ENCODE results near the gene ADAM23. TPM values are rescaled to one million over a fixed set of nuclear protein-coding genes. Genes with fewer than 3 reads are reported as not detected.

ADAM23 gene
- polyA plus RNA-seq, 2 of the 4 experiments (the other 2 are of a cell fraction): 6.1 to 7.8 TPM

DNA sequence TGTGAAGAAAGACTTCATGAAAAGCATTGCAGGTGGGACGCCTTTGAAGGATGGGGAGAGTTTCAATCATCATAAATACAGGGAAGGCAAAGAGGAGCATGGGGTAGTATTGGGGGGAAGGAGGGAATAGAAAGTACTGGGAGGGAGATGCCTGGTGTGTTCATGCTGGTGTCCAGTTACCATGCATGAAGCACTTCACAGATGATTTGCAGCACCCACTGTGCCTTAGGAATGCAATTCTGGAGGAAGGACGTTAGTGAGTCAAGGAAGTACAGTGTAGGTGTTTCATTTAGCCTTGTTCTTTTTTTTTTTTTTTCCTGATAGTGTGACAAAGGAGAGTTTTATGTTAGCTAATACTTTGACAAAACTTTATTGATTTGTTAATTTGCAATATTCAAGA lies 36.8 kb downstream of the ADAM23 start:
- 36% methylated on average over 2 of the region's 2 CpGs for WGBS (ENCODE audit: missing lambda C conversion rate)
- CTCF ChIA-PET: interaction anchor here (0.6 to 1.5 kb wide), 3 partner anchors 22 to 512 kb away, joined by 3 to 4 read pairs (median 3); no protein-coding TSS in a partner anchor

DNA sequence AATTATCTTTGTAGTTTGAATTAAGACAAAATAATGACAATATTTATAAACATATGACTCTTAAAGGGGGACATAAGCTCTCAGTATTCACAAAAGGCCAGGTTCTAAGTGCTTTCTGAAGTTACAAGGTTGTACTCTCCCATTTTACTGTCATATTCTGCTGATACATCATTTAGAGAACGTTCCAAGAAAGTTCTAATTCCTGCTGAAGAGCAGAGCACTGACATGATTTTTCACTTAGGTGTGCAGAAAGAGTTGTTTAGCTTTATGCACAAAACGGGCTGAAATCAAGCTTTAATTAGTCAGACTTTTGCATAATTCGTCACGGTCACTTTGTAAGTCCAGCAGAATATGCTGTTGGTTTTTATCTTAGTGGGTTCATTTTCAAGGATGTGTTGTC lies 37.3 kb downstream of the ADAM23 start:
- CTCF ChIA-PET: interaction anchor here (0.6 to 1.5 kb wide), 4 partner anchors 20 to 513 kb away, joined by 3 to 4 read pairs (median 3); no protein-coding TSS in a partner anchor
- FAIRE-seq (no peak), ATAC-seq (no peak), DNase-seq (ENCODE audit: low read depth in 1 of 2, low spot score in 1 of 2) (no peak)
- TF ChIP-seq BHLHE40 (IDR thresholded peaks at IDR 0.05; ENCODE audit: low read depth, low read length) (no peak), MAFK (IDR thresholded peaks at IDR 0.05; ENCODE audit: partially characterized antibody) (peak; percentile 69)
- Histone ChIP-seq H3K27ac (no peak overlapping the region), H3K4me3 (no peak overlapping the region), H3K9me3 (no peaks in the 10 kb centered on the region), H3K4me1 (peaks cover 6% of the 10 kb centered on the region; the same call in 2 of the 3 replicates), H3K4me2 (no peak overlapping the region)
- POLR2A ChIA-PET: interaction anchor here (0.6 to 0.7 kb wide), 2 partner anchors 294 to 295 kb away, joined by 3 read pairs; no protein-coding TSS in a partner anchor
- 45% methylated on average over 4 of the region's 4 CpGs for WGBS (ENCODE audit: missing lambda C conversion rate)

More for the DNA sequence above, 36.8 kb downstream of the ADAM23 start:
- no peak for DNase-seq (ENCODE audit: low read depth in 1 of 2, low spot score in 1 of 2)
- ATAC-seq: no peak
- H3K9me3 ChIP-seq: no peaks in the 10 kb centered on the region
- no peak overlapping the region for H3K4me2 ChIP-seq
- peaks cover 6% of the 10 kb centered on the region; the same call in 2 of the 3 replicates for H3K4me1 ChIP-seq
- no peak for FAIRE-seq
- POLR2A ChIA-PET: interaction anchor here (0.6 to 0.7 kb wide), 2 partner anchors 294 kb away, joined by 3 read pairs; no protein-coding TSS in a partner anchor
- no peak overlapping the region for H3K27ac ChIP-seq
- H3K4me3 ChIP-seq: no peak overlapping the region
- TF ChIP-seq RCOR1 (IDR thresholded peaks at IDR 0.05; ENCODE audit: low read depth, low read length): no peak
- TF ChIP-seq HEYL (CRISPR knock-in tag; IDR thresholded peaks at IDR 0.05): no peak
- no peak for TF ChIP-seq JUN (IDR thresholded peaks at IDR 0.05)
- no peak for TF ChIP-seq BHLHE40 (IDR thresholded peaks at IDR 0.05; ENCODE audit: low read depth, low read length)

GRCh38 chr2:206481056-206481455 lies 37.7 kb downstream of the ADAM23 start:
- DNase-seq (ENCODE audit: low read depth in 1 of 2, low spot score in 1 of 2) (no peak), ATAC-seq (no peak), FAIRE-seq (no peak)
- ChIA-PET CTCF (interaction anchor here (0.7 to 1.5 kb wide), 2 partner anchors 20 to 23 kb away, joined by 3 read pairs; no protein-coding TSS in a partner anchor), POLR2A (interaction anchor here (0.6 kb wide), 1 partner anchor 295 kb away, joined by 3 read pairs; no protein-coding TSS in a partner anchor)
- TF ChIP-seq HDAC2 (IDR thresholded peaks at IDR 0.05): no peak
- H3K9me3 ChIP-seq: no peaks in the 10 kb centered on the region
- no peak overlapping the region for H3K4me3 ChIP-seq
- H3K4me2 ChIP-seq: no peak overlapping the region
- H3K4me1 ChIP-seq: peaks cover 6% of the 10 kb centered on the region; the same call in 2 of the 3 replicates
- WGBS (ENCODE audit: missing lambda C conversion rate): 56% methylated on average over 3 of the region's 3 CpGs
- H3K27ac ChIP-seq: no peak overlapping the region

DNA sequence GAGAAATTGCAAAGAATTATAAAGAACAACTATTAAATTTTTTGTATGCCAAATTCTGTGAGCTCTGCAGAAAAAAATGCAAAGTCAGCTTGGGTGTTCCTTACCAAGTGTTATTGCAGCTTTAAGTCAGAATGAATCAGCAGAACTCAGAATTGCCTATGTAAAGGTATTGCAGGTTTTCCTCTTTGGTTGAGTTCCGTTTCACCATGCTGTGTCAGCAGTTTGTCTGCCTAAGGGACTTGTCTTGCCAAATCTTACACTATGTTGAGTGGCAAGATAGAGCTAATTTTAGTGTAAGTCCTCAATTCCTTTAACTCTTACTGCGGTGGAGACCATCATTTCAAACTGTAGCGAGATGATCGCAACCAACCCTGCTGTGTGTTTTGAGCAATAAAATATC lies 38.8 kb downstream of the ADAM23 start:
- H3K4me2 ChIP-seq: no peak overlapping the region
- FAIRE-seq (no peak), ATAC-seq (no peak), DNase-seq (ENCODE audit: low read depth in 1 of 2, low spot score in 1 of 2) (peak in 1 of 2 experiments; percentile 48)
- TF ChIP-seq RARB (CRISPR knock-in tag; IDR thresholded peaks at IDR 0.05) (no peak), ZNF302 (CRISPR knock-in tag; IDR thresholded peaks at IDR 0.05) (no peak), MAFK (IDR thresholded peaks at IDR 0.05; ENCODE audit: partially characterized antibody) (peak; percentile 98), NFE2L2 (conservative IDR thresholded peaks at IDR 0.05; ENCODE audit: low read length) (0 out of 2 replicates have a peak, but pooled peaks have one; percentile 42), CBX8 (IDR thresholded peaks at IDR 0.05) (no peak)
- WGBS (ENCODE audit: missing lambda C conversion rate): 82% methylated on average over 4 of the region's 4 CpGs
- peak overlapping the region in 1 of 2 experiments; percentile 34; a peak in 1 of 6 replicates for H3K27ac ChIP-seq
- ChIA-PET CTCF (interaction anchor here (0.8 kb wide), 1 partner anchor 80 kb away, joined by 3 read pairs; no protein-coding TSS in a partner anchor), POLR2A (no interaction called here)
- H3K4me3 ChIP-seq: no peak overlapping the region
- H3K9me3 ChIP-seq: no peaks in the 10 kb centered on the region
- peaks cover 6% of the 10 kb centered on the region; the same call in 2 of the 3 replicates for H3K4me1 ChIP-seq

DNA sequence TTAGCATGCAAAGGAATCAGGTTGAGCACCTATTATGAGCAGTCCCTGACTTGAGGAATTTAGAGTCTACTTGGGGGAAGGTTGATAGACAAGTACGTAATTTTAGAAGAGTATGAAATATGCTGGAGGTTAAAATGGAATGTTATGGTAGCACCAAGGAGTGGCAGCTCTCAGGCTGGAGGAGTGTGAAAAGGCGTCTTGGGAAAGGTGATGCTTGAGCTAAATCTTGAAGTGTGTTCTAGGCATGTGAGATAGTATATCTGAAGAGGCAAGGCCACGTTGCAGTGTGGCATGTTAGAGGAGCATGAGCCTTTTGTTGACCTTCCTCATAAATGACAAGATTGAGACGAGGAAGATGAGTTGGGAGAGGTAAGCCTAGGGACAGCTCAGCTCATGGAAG lies 39.3 kb downstream of the ADAM23 start:
- POLR2A ChIA-PET: no interaction called here
- no peak for FAIRE-seq
- Histone ChIP-seq H3K4me3 (no peak overlapping the region), H3K4me2 (no peak overlapping the region), H3K27ac (peak overlapping the region in 1 of 2 experiments; percentile 34; a peak in 1 of 6 replicates), H3K9me3 (no peaks in the 10 kb centered on the region), H3K4me1 (peaks cover 6% of the 10 kb centered on the region; the same call in 2 of the 3 replicates)
- WGBS (ENCODE audit: missing lambda C conversion rate): 59% methylated on average over 4 of the region's 4 CpGs
- TF ChIP-seq FOSB (CRISPR knock-in tag; IDR thresholded peaks at IDR 0.05): no peak
- no peak for TF ChIP-seq TFCP2L1 (CRISPR knock-in tag; IDR thresholded peaks at IDR 0.05)
- TF ChIP-seq RFX5 (IDR thresholded peaks at IDR 0.05): no peak
- TF ChIP-seq ZNF302 (CRISPR knock-in tag; IDR thresholded peaks at IDR 0.05): no peak
- TF ChIP-seq, protein P1, sequence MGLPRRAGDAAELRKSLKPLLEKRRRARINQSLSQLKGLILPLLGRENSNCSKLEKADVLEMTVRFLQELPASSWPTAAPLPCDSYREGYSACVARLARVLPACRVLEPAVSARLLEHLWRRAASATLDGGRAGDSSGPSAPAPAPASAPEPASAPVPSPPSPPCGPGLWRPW (IDR thresholded peaks at IDR 0.05): no peak
- no peak for DNase-seq (ENCODE audit: low read depth in 1 of 2, low spot score in 1 of 2)
- ATAC-seq: no peak
- CTCF ChIA-PET: interaction anchor here (0.8 kb wide), 1 partner anchor 79 kb away, joined by 3 read pairs; no protein-coding TSS in a partner anchor

All from A549 (cell line).